ENCODE results near the gene GGTLC2. TPM values are rescaled to one million over a fixed set of nuclear protein-coding genes. Genes with fewer than 3 reads are reported as not detected.
"Not testable (repeated sequence)": the region's sequence is repeated elsewhere in the genome, so short reads cannot be mapped to it uniquely, and the experiment has no call there.

GGTLC2 gene
- total RNA-seq, 1 experiment from 2014 or later, result not detected

- Histone ChIP-seq H3K27ac (ENCODE audit: low read length) (peak overlapping the region; percentile 74), H3K4me3 (ENCODE audit: low read length) (peak overlapping the region; percentile 56; the same call in 1 of the 2 replicates), H3K4me1 (ENCODE audit: low read length) (peaks cover 32% of the 10 kb centered on the region), H3K9ac (ENCODE audit: low read length) (peak overlapping the region; percentile 56), H3K4me2 (ENCODE audit: low read depth, low read length, poor library complexity, severe bottlenecking) (peak overlapping the region; percentile 72)
- H4K20me1 ChIP-seq (ENCODE audit: insufficient read depth, low read depth, low read length); H3K79me2 ChIP-seq (ENCODE audit: low read length); H2AFZ ChIP-seq (ENCODE audit: low read length); H3K9me3 ChIP-seq (ENCODE audit: low read length); H3K9me2 ChIP-seq (replicated peaks; ENCODE audit: insufficient read depth, low read length); H3K36me3 ChIP-seq (ENCODE audit: insufficient read depth, low read length); H3K27me3 ChIP-seq (ENCODE audit: low read length): not testable (repeated sequence)
- peak; percentile 93 for DNase-seq
Measured at GRCh38 chr22:22686202-22687115, 42.0 kb downstream of the GGTLC2 start.

- H3K79me2 ChIP-seq (ENCODE audit: low read length), result no peaks in the 10 kb centered on the region
- H3K27me3 ChIP-seq (ENCODE audit: low read length), result no peaks in the 10 kb centered on the region
- H3K9me2 ChIP-seq (replicated peaks; ENCODE audit: insufficient read depth, low read length), result no peaks in the 10 kb centered on the region
- H3K4me2 ChIP-seq (ENCODE audit: low read depth, low read length, poor library complexity, severe bottlenecking), result peak overlapping the region; percentile 72
- no peak overlapping the region for H3K27ac ChIP-seq (ENCODE audit: low read length)
- DNase-seq, result peak; percentile 78
- H3K4me1 ChIP-seq (ENCODE audit: low read length), result peaks cover 31% of the 10 kb centered on the region
- 0 out of 2 replicates have a peak overlapping the region, but pooled peaks have one; percentile 56 for H3K9ac ChIP-seq (ENCODE audit: low read length)
- H3K36me3 ChIP-seq (ENCODE audit: insufficient read depth, low read length), result no peaks in the 10 kb centered on the region
- H3K4me3 ChIP-seq (ENCODE audit: low read length), result no peak overlapping the region
- H3K9me3 ChIP-seq (ENCODE audit: low read length), result no peaks in the 10 kb centered on the region
- no peak overlapping the region for H2AFZ ChIP-seq (ENCODE audit: low read length)
- peaks cover 7% of the 10 kb centered on the region; the same call in 1 of the 2 replicates for H4K20me1 ChIP-seq (ENCODE audit: insufficient read depth, low read depth, low read length)
Measured at GRCh38 chr22:22687638-22688500, 43.5 kb downstream of the GGTLC2 start.

- Histone ChIP-seq H3K4me3 (ENCODE audit: low read length) (no peak overlapping the region), H3K9me2 (replicated peaks; ENCODE audit: insufficient read depth, low read length) (no peaks in the 10 kb centered on the region), H3K4me1 (ENCODE audit: low read length) (peaks cover 34% of the 10 kb centered on the region), H3K36me3 (ENCODE audit: insufficient read depth, low read length) (no peaks in the 10 kb centered on the region), H3K27me3 (ENCODE audit: low read length) (no peaks in the 10 kb centered on the region), H3K9ac (ENCODE audit: low read length) (no peak overlapping the region), H3K27ac (ENCODE audit: low read length) (no peak overlapping the region), H3K79me2 (ENCODE audit: low read length) (no peaks in the 10 kb centered on the region), H3K9me3 (ENCODE audit: low read length) (no peaks in the 10 kb centered on the region), H3K4me2 (ENCODE audit: low read depth, low read length, poor library complexity, severe bottlenecking) (no peak overlapping the region), H2AFZ (ENCODE audit: low read length) (no peak overlapping the region), H4K20me1 (ENCODE audit: insufficient read depth, low read depth, low read length) (peaks cover 10% of the 10 kb centered on the region; the same call in 1 of the 2 replicates)
- DNase-seq, result no peak
Measured at GRCh38 chr22:22689621-22690345, 45.4 kb downstream of the GGTLC2 start.

- Histone ChIP-seq H3K4me1 (ENCODE audit: low read length) (peaks cover 24% of the 10 kb centered on the region), H3K4me2 (ENCODE audit: low read depth, low read length, poor library complexity, severe bottlenecking) (no peak overlapping the region), H3K79me2 (ENCODE audit: low read length) (no peaks in the 10 kb centered on the region)
Measured at GRCh38 chr22:22691055-22691454, 46.6 kb downstream of the GGTLC2 start.

GRCh38 chr22:22691716-22692701, 47.6 kb downstream of the GGTLC2 start:
- no peak overlapping the region for H3K9ac ChIP-seq (ENCODE audit: low read length)
- no peaks in the 10 kb centered on the region for H3K9me3 ChIP-seq (ENCODE audit: low read length)
- no peaks in the 10 kb centered on the region for H3K9me2 ChIP-seq (replicated peaks; ENCODE audit: insufficient read depth, low read length)
- DNase-seq, result no peak
- no peaks in the 10 kb centered on the region for H3K27me3 ChIP-seq (ENCODE audit: low read length)
- peaks cover 6% of the 10 kb centered on the region; the same call in 1 of the 2 replicates for H4K20me1 ChIP-seq (ENCODE audit: insufficient read depth, low read depth, low read length)
- no peaks in the 10 kb centered on the region for H3K79me2 ChIP-seq (ENCODE audit: low read length)
- H3K27ac ChIP-seq (ENCODE audit: low read length), result no peak overlapping the region
- peaks cover 14% of the 10 kb centered on the region for H3K4me1 ChIP-seq (ENCODE audit: low read length)
- H3K4me2 ChIP-seq (ENCODE audit: low read depth, low read length, poor library complexity, severe bottlenecking), result no peak overlapping the region
- H3K4me3 ChIP-seq (ENCODE audit: low read length), result no peak overlapping the region
- no peak overlapping the region for H2AFZ ChIP-seq (ENCODE audit: low read length)
- H3K36me3 ChIP-seq (ENCODE audit: insufficient read depth, low read length), result no peaks in the 10 kb centered on the region

More at GRCh38 chr22:22691055-22691454, 46.6 kb downstream of the GGTLC2 start:
- no peaks in the 10 kb centered on the region for H3K27me3 ChIP-seq (ENCODE audit: low read length)
- H3K36me3 ChIP-seq (ENCODE audit: insufficient read depth, low read length), result no peaks in the 10 kb centered on the region
- H3K9me2 ChIP-seq (replicated peaks; ENCODE audit: insufficient read depth, low read length), result no peaks in the 10 kb centered on the region
- H3K9me3 ChIP-seq (ENCODE audit: low read length), result no peaks in the 10 kb centered on the region
- H3K9ac ChIP-seq (ENCODE audit: low read length), result no peak overlapping the region
- H2AFZ ChIP-seq (ENCODE audit: low read length), result no peak overlapping the region
- no peak for DNase-seq
- H3K4me3 ChIP-seq (ENCODE audit: low read length), result no peak overlapping the region
- peaks cover 10% of the 10 kb centered on the region; the same call in 1 of the 2 replicates for H4K20me1 ChIP-seq (ENCODE audit: insufficient read depth, low read depth, low read length)
- no peak overlapping the region for H3K27ac ChIP-seq (ENCODE audit: low read length)

- H3K4me2 ChIP-seq (ENCODE audit: low read depth, low read length, poor library complexity, severe bottlenecking), result no peak overlapping the region
- peaks cover 3% of the 10 kb centered on the region; the same call in 1 of the 2 replicates for H4K20me1 ChIP-seq (ENCODE audit: insufficient read depth, low read depth, low read length)
- H3K4me3 ChIP-seq (ENCODE audit: low read length), result no peak overlapping the region
- H3K79me2 ChIP-seq (ENCODE audit: low read length), result no peaks in the 10 kb centered on the region
- no peak overlapping the region for H2AFZ ChIP-seq (ENCODE audit: low read length)
- peak; percentile 88 for DNase-seq
- no peaks in the 10 kb centered on the region for H3K27me3 ChIP-seq (ENCODE audit: low read length)
- peaks cover 10% of the 10 kb centered on the region for H3K4me1 ChIP-seq (ENCODE audit: low read length)
- H3K27ac ChIP-seq (ENCODE audit: low read length), result no peak overlapping the region
- no peaks in the 10 kb centered on the region for H3K9me2 ChIP-seq (replicated peaks; ENCODE audit: insufficient read depth, low read length)
- H3K9me3 ChIP-seq (ENCODE audit: low read length), result no peaks in the 10 kb centered on the region
- no peaks in the 10 kb centered on the region for H3K36me3 ChIP-seq (ENCODE audit: insufficient read depth, low read length)
- H3K9ac ChIP-seq (ENCODE audit: low read length), result no peak overlapping the region
Measured at GRCh38 chr22:22692707-22693530, 48.5 kb downstream of the GGTLC2 start.
